Caco-2 (cell line): Measurements from ENCODE around the gene SPINK14. TPM values are rescaled to one million over a fixed set of nuclear protein-coding genes. Genes with fewer than 3 reads are reported as not detected.

ENCODE experiments used
- BruUV-seq: library from RNA; stranded (reverse); fragments of 400-500 nt; replicated peaks from 2 replicates; lab custom pipeline; 2021; lab: Mats Ljungman, UMichigan
- CTCF ChIA-PET: fragments of 300-600 bp; sonication (Branson Sonifier 250); formaldehyde crosslinking; loops from one replicate; lab custom pipeline; 2022; ENCODE audit warnings: antibody characterized with exemption; lab: Charles Lee
- POLR2A ChIA-PET: fragments of 300-600 bp; sonication (Branson Sonifier 250); formaldehyde crosslinking; loops from one replicate; lab custom pipeline; 2022; ENCODE audit warnings: antibody characterized with exemption; lab: Charles Lee
- DNase-seq, 2 experiments: peaks; one replicate each; pipeline versions ENCODE4 v3.0.0 to v3.0.0-alpha.2; 2020 to 2022
- H3K27me3 ChIP-seq: replicated peaks from 2 replicates; pipeline ENCODE4 v1.6.0; 2011; ENCODE audit warnings: low read length; ENCODE audit not compliant: control insufficient read depth, insufficient read depth
- H3K36me3 ChIP-seq: 2 replicates; pipeline ENCODE4 v1.5.1; 2011; ENCODE audit warnings: low read length; ENCODE audit not compliant: control insufficient read depth, insufficient read depth
- H3K4me1 ChIP-seq: fragments of 250-450 bp; sonication (Bioruptor Pico); 2 replicates; pipeline ENCODE4 v1.5.1; 2020; ENCODE audit warnings: mild to moderate bottlenecking
- H3K4me3 ChIP-seq: 2 replicates; pipeline ENCODE4 v1.5.1; 2011; ENCODE audit warnings: low read depth, mild to moderate bottlenecking, control low read depth, low read length
- H3K9me3 ChIP-seq: fragments of 250-450 bp; sonication (Bioruptor Pico); 2 replicates; pipeline ENCODE4 v1.5.1; 2020; ENCODE audit warnings: mild to moderate bottlenecking, moderate library complexity
- H3K27ac Mint-ChIP-seq: one replicate; pipeline ENCODE4 v1.8.0; 2022; ENCODE audit warnings: mixed read lengths; ENCODE audit not compliant: unreplicated experiment
- H3K27me3 Mint-ChIP-seq: one replicate; pipeline ENCODE4 v1.8.0; 2022; ENCODE audit warnings: mixed read lengths; ENCODE audit not compliant: insufficient read depth, unreplicated experiment
- H3K36me3 Mint-ChIP-seq: one replicate; pipeline ENCODE4 v1.8.0; 2022; ENCODE audit warnings: mild to moderate bottlenecking, mixed read lengths; ENCODE audit not compliant: insufficient read depth, unreplicated experiment
- H3K4me1 Mint-ChIP-seq: one replicate; pipeline ENCODE4 v1.8.0; 2022; ENCODE audit warnings: low read depth, mixed read lengths; ENCODE audit not compliant: unreplicated experiment
- H3K4me3 Mint-ChIP-seq: one replicate; pipeline ENCODE4 v1.8.0; 2022; ENCODE audit warnings: mild to moderate bottlenecking, moderate library complexity, mixed read lengths; ENCODE audit not compliant: unreplicated experiment
- H3K9me3 Mint-ChIP-seq: one replicate; pipeline ENCODE4 v1.8.0; 2022; ENCODE audit warnings: mixed read lengths; ENCODE audit not compliant: unreplicated experiment
- CTCF ChIP-seq, 2 experiments: fragments of 200-600 bp in 1 of 2; IDR thresholded peaks; 1 replicate in 1 of 2; 2 replicates in 1 of 2; pipeline versions ENCODE4 v1.5.1 to v1.8.0; 2011 to 2022; ENCODE audit warnings: antibody characterized with exemption in 1 of 2, control low read depth in 1 of 2, inconsistent platforms in 1 of 2, low read depth in 1 of 2, low read length in 1 of 2, mild to moderate bottlenecking in 1 of 2, moderate library complexity in 1 of 2; ENCODE audit not compliant: insufficient read depth in 1 of 2, severe bottlenecking in 1 of 2, unreplicated experiment in 1 of 2
- intact Hi-C: fragments of 100-400 bp; cut with micrococcal nuclease; formaldehyde crosslinking; loops from one replicate; pipeline ENCODE4 v1.10.0; 2022; ENCODE audit not compliant: unreplicated experiment
- total RNA-seq: library from RNA; stranded (reverse); gene quantifications from 2 replicates; pipeline ENCODE4 v1.2.3, GENCODE V29; 2022

Gene SPINK14
- total RNA-seq, 1 experiment from 2014 or later: not detected

- H3K9me3 ChIP-seq: no peaks in the 10 kb centered on the region
- no peaks in the 10 kb centered on the region for H3K27me3 ChIP-seq
- intact Hi-C loops: loop anchor here (1.0 to 5.0 kb wide), 2 partner anchors 11 to 42 kb away; no protein-coding TSS in a partner anchor
- no peaks in the 10 kb centered on the region for H3K27me3 Mint-ChIP-seq
- ChIA-PET CTCF (interaction anchor here (0.7 kb wide), 1 partner anchor 11 kb away, joined by 4 read pairs; no protein-coding TSS in a partner anchor), POLR2A (no interaction called here)
- no TSS peak for BruUV-seq
- peak overlapping the region; percentile 64 for H3K27ac Mint-ChIP-seq
- no peak overlapping the region for H3K4me3 Mint-ChIP-seq
- no peaks in the 10 kb centered on the region for H3K36me3 ChIP-seq
- no peak for DNase-seq
- TF ChIP-seq CTCF (IDR thresholded peaks at IDR 0.05; ENCODE audit: insufficient read depth in 1 of 2, low read depth in 1 of 2, low read length in 1 of 2, severe bottlenecking in 1 of 2, unreplicated experiment in 1 of 2): no peak
- no peaks in the 10 kb centered on the region for H3K9me3 Mint-ChIP-seq
- peaks cover 34% of the 10 kb centered on the region for H3K4me1 ChIP-seq
- H3K4me1 Mint-ChIP-seq: peaks cover 9% of the 10 kb centered on the region
- H3K36me3 Mint-ChIP-seq: no peaks in the 10 kb centered on the region
- no peak overlapping the region for H3K4me3 ChIP-seq
Observed at GRCh38 chr5:148135091-148136048, 33.0 kb upstream of the SPINK14 start.

- Mint-ChIP-seq H3K27me3 (no peaks in the 10 kb centered on the region), H3K4me3 (no peak overlapping the region)
- no TSS peak for BruUV-seq
Observed at GRCh38 chr5:148140846-148141245, 27.5 kb upstream of the SPINK14 start.

More at GRCh38 chr5:148140846-148141245, 27.5 kb upstream of the SPINK14 start:
- ChIA-PET POLR2A (no interaction called here), CTCF (no interaction called here)
- no peaks in the 10 kb centered on the region for H3K27me3 ChIP-seq
- H3K27ac Mint-ChIP-seq: no peak overlapping the region
- H3K4me1 Mint-ChIP-seq: peaks cover 14% of the 10 kb centered on the region
- TF ChIP-seq CTCF (IDR thresholded peaks at IDR 0.05; ENCODE audit: insufficient read depth in 1 of 2, low read depth in 1 of 2, low read length in 1 of 2, severe bottlenecking in 1 of 2, unreplicated experiment in 1 of 2): no peak
- H3K4me3 ChIP-seq: no peak overlapping the region
- no peaks in the 10 kb centered on the region for H3K9me3 ChIP-seq
- H3K9me3 Mint-ChIP-seq: peaks cover 21% of the 10 kb centered on the region
- H3K36me3 ChIP-seq: no peaks in the 10 kb centered on the region; the same call in 1 of the 2 replicates
- H3K36me3 Mint-ChIP-seq: peaks cover 6% of the 10 kb centered on the region
- intact Hi-C loops: no loop called here
- DNase-seq: no peak
- H3K4me1 ChIP-seq: peaks cover 23% of the 10 kb centered on the region
